T-cell (primary cell): ENCODE data around the gene PGP. TPM values are rescaled to one million over a fixed set of nuclear protein-coding genes. Genes with fewer than 3 reads are reported as not detected.

Experiments used
- ATAC-seq, 4 experiments: fragments of 200-7000 bp in 3 of 4; fragments of 150-1000 bp in 1 of 4; cut with Tn5 transposase; replicated peaks in 1 of 4; 1 replicate in 3 of 4; 2 replicates in 1 of 4; pipeline ENCODE4 v1.10.0; 2021; ENCODE audit warnings: moderate library complexity in 3 of 4, mild to moderate bottlenecking in 2 of 4, moderate number of reproducible peaks in 1 of 4
- CTCF ChIA-PET, 2 donors: fragments of 300-600 bp; sonication (Branson Sonifier 250); formaldehyde crosslinking; loops; one replicate each; lab custom pipeline; 2022; ENCODE audit warnings: antibody characterized with exemption in 2 of 2; lab: Charles Lee
- POLR2A ChIA-PET, 2 donors: fragments of 300-600 bp; sonication (Branson Sonifier 250); formaldehyde crosslinking; loops; one replicate each; lab custom pipeline; 2022; ENCODE audit warnings: antibody characterized with exemption in 2 of 2; lab: Charles Lee
- DNase-seq, 35 experiments: peaks; one replicate each; pipeline versions ENCODE4 v3.0.0 to v3.0.0-alpha.2; 2013 to 2023
- H3K27ac ChIP-seq: one replicate; pipeline ENCODE4 v1.5.1; 2013; ENCODE audit warnings: low read length
- H3K27me3 ChIP-seq, 2 experiments: replicated peaks in 1 of 2; 1 replicate in 1 of 2; 2 replicates in 1 of 2; pipeline versions ENCODE4 v1.6.1 to v1.7.0; 2013; ENCODE audit warnings: low read length in 1 of 2, mixed read lengths in 1 of 2; ENCODE audit not compliant: control insufficient read depth in 2 of 2, insufficient read depth in 2 of 2; ENCODE audit errors: extremely low read depth in 1 of 2
- H3K36me3 ChIP-seq, 2 donors: 1 replicate in 1 of 2; 2 replicates in 1 of 2; pipeline versions ENCODE4 v1.6.1 to v1.7.0; 2013; ENCODE audit warnings: low read length in 1 of 2; ENCODE audit not compliant: control insufficient read depth in 2 of 2, insufficient read depth in 1 of 2; ENCODE audit errors: extremely low read depth in 1 of 2
- H3K4me1 ChIP-seq, 2 experiments: 1 replicate in 1 of 2; 2 replicates in 1 of 2; pipeline versions ENCODE4 v1.6.1 to v1.7.0; 2013; ENCODE audit warnings: low read length in 2 of 2, mixed read lengths in 1 of 2; ENCODE audit not compliant: insufficient read depth in 2 of 2, control insufficient read depth in 1 of 2; ENCODE audit errors: extremely low read depth in 1 of 2
- H3K4me3 ChIP-seq, 2 donors: 1 replicate in 1 of 2; 2 replicates in 1 of 2; pipeline versions ENCODE4 v1.5.1 to v1.7.0; 2013; ENCODE audit warnings: mild to moderate bottlenecking in 2 of 2, low read length in 1 of 2, moderate library complexity in 1 of 2; ENCODE audit not compliant: control insufficient read depth in 1 of 2; ENCODE audit errors: extremely low read depth in 1 of 2
- H3K9me3 ChIP-seq: 2 replicates; pipeline ENCODE4 v1.7.0; 2013
- H3K27ac Mint-ChIP-seq, 2 donors: one replicate each; pipeline ENCODE4 v1.8.0; 2020 to 2021; ENCODE audit warnings: mild to moderate bottlenecking in 2 of 2, mixed read lengths in 2 of 2
- H3K27me3 Mint-ChIP-seq, 2 donors: one replicate each; pipeline ENCODE4 v1.8.0; 2021 to 2022; ENCODE audit warnings: mixed read lengths in 2 of 2
- H3K36me3 Mint-ChIP-seq: one replicate; pipeline ENCODE4 v1.8.0; 2021; ENCODE audit warnings: mixed read lengths
- H3K4me1 Mint-ChIP-seq, 3 donors: one replicate each; pipeline ENCODE4 v1.8.0; 2020 to 2022; ENCODE audit warnings: mixed read lengths in 3 of 3, mild to moderate bottlenecking in 1 of 3
- H3K4me3 Mint-ChIP-seq, 3 donors: one replicate each; pipeline ENCODE4 v1.8.0; 2020 to 2022; ENCODE audit warnings: mild to moderate bottlenecking in 3 of 3, mixed read lengths in 3 of 3, moderate library complexity in 3 of 3
- H3K9me3 Mint-ChIP-seq, 3 donors: one replicate each; pipeline ENCODE4 v1.8.0; 2020 to 2022; ENCODE audit warnings: mixed read lengths in 3 of 3
- WGBS: methylation state at CpG from one replicate; pipeline ENCODE4 v1.1.5; 2013; ENCODE audit warnings: missing lambda C conversion rate; ENCODE audit not compliant: insufficient coverage; 5-methylcytosine and 5-hydroxymethylcytosine counted together
- total RNA-seq, 35 experiments: library from RNA in 6 of 35; stranded (reverse) in 6 of 35; fragments of 120-200 nt in 1 of 35; gene quantifications; one replicate each; pipeline versions ENCODE4 v1.2.1 to v1.2.4 and lab custom pipeline; 2013 to 2026

The PGP gene
- total RNA-seq, 5 donors from 2014 or later (not counting 1 experiment from before 2014, with no cell fraction given): 12.7 to 23.1 (median 20.4) TPM

DNA sequence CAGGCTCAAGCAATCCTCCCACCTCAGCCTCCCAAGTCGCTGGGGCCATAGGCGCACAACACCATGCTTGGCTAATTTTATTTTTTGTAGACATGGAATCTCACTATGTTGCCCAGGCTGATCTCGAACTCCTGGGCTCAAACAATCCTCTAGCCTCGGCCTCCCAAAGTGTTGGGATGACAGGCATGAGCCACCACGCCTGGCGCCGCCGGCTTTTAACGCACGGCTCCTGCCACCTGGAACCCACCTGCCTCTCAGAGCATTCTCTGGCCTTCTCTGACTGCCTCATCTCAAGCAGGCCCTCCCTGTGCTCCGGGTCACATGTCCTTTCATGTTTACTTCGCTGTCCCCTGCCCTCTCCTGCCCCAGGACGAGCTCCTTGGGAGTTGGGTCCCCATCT lies 28.6 kb downstream of the PGP start:
- 93% methylated on average over 8 of the region's 13 CpGs for WGBS
- Histone ChIP-seq H3K27ac (no peak overlapping the region), H3K27me3 (peaks cover 0 to 4% of the 10 kb centered on the region in 2 experiments), H3K4me3 (no peak overlapping the region), H3K9me3 (no peaks in the 10 kb centered on the region), H3K4me1 (peaks cover 0 to 3% of the 10 kb centered on the region in 2 experiments), H3K36me3 (no peaks in the 10 kb centered on the region)
- H3K27ac Mint-ChIP-seq: no peak overlapping the region
- no peaks in the 10 kb centered on the region for H3K36me3 Mint-ChIP-seq
- no peaks in the 10 kb centered on the region for H3K9me3 Mint-ChIP-seq
- no peak for ATAC-seq
- H3K27me3 Mint-ChIP-seq: no peaks in the 10 kb centered on the region
- ChIA-PET CTCF (no interaction called here), POLR2A (no interaction called here)
- no peak for DNase-seq
- no peak overlapping the region for H3K4me3 Mint-ChIP-seq
- H3K4me1 Mint-ChIP-seq: peaks cover 0 to 1% (median 0%) of the 10 kb centered on the region in 3 donors

DNA sequence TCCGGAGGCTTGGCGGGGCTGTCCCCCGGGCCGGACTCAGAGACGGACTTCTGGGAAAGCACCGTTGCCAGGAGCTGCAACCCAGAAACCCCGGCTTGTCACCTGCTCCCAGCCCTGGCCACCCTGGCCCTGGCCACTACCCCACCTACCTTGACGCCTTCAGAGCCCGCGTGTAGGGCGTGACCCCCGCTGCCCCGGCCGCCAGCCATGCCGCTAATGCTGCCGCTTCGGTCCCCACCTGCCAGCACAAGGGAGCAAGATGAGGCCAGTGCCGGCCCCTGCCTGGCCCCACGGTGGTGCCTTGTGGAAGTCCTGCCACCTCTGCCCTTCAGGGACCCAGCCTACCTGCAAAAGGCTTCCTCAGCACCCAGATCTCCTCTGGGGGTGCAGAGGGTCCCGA lies 29.7 kb downstream of the PGP start:
- H3K9me3 Mint-ChIP-seq: no peaks in the 10 kb centered on the region
- CTCF ChIA-PET: no interaction called here
- no peak for ATAC-seq
- no peaks in the 10 kb centered on the region for H3K9me3 ChIP-seq
- H3K36me3 Mint-ChIP-seq: no peaks in the 10 kb centered on the region
- no peak overlapping the region for H3K4me3 ChIP-seq
- no peak for DNase-seq
- no peak overlapping the region for H3K4me3 Mint-ChIP-seq
- 89% methylated on average over 20 of the region's 20 CpGs for WGBS
- H3K4me1 ChIP-seq: peaks cover 0 to 3% of the 10 kb centered on the region in 2 experiments
- H3K27ac ChIP-seq: no peak overlapping the region
- POLR2A ChIA-PET: no interaction called here
- H3K4me1 Mint-ChIP-seq: peaks cover 0 to 1% (median 0%) of the 10 kb centered on the region in 3 donors
- H3K36me3 ChIP-seq: no peaks in the 10 kb centered on the region
- H3K27me3 Mint-ChIP-seq: no peaks in the 10 kb centered on the region
- peaks cover 0 to 4% of the 10 kb centered on the region in 2 experiments for H3K27me3 ChIP-seq
- no peak overlapping the region for H3K27ac Mint-ChIP-seq

- Histone ChIP-seq H3K4me1 (peaks cover 0 to 4% of the 10 kb centered on the region in 2 experiments), H3K27me3 (peaks cover 0 to 4% of the 10 kb centered on the region in 2 experiments), H3K36me3 (no peaks in the 10 kb centered on the region), H3K4me3 (no peak overlapping the region), H3K27ac (no peak overlapping the region), H3K9me3 (no peaks in the 10 kb centered on the region)
- ATAC-seq (no peak), DNase-seq (no peak)
- H3K36me3 Mint-ChIP-seq: no peaks in the 10 kb centered on the region
- no peak overlapping the region for H3K27ac Mint-ChIP-seq
- 91% methylated on average over 18 of the region's 19 CpGs for WGBS
- H3K27me3 Mint-ChIP-seq: no peaks in the 10 kb centered on the region
- CTCF ChIA-PET: no interaction called here
- peaks cover 0 to 1% (median 0%) of the 10 kb centered on the region in 3 donors for H3K4me1 Mint-ChIP-seq
- no peak overlapping the region for H3K4me3 Mint-ChIP-seq
- no peaks in the 10 kb centered on the region for H3K9me3 Mint-ChIP-seq
- POLR2A ChIA-PET: no interaction called here
These were observed 30.3 kb downstream of the PGP start for GRCh38 chr16:2184346-2184745.

GRCh38 chr16:2183671-2184070 lies 31.0 kb downstream of the PGP start:
- ChIA-PET CTCF (no interaction called here), POLR2A (no interaction called here)
- Mint-ChIP-seq H3K36me3 (no peaks in the 10 kb centered on the region), H3K4me3 (no peak overlapping the region), H3K27me3 (no peaks in the 10 kb centered on the region), H3K4me1 (peaks cover 0 to 1% (median 0%) of the 10 kb centered on the region in 3 donors), H3K9me3 (no peaks in the 10 kb centered on the region), H3K27ac (no peak overlapping the region)
- no peaks in the 10 kb centered on the region for H3K36me3 ChIP-seq
- no peak overlapping the region for H3K4me3 ChIP-seq
- no peaks in the 10 kb centered on the region for H3K9me3 ChIP-seq
- peaks cover 0 to 1% of the 10 kb centered on the region in 2 experiments for H3K27me3 ChIP-seq
- ATAC-seq (no peak), DNase-seq (no peak)
- peaks cover 0 to 6% of the 10 kb centered on the region in 2 experiments for H3K4me1 ChIP-seq
- H3K27ac ChIP-seq: no peak overlapping the region
- WGBS: 94% methylated on average over 30 of the region's 30 CpGs

DNA sequence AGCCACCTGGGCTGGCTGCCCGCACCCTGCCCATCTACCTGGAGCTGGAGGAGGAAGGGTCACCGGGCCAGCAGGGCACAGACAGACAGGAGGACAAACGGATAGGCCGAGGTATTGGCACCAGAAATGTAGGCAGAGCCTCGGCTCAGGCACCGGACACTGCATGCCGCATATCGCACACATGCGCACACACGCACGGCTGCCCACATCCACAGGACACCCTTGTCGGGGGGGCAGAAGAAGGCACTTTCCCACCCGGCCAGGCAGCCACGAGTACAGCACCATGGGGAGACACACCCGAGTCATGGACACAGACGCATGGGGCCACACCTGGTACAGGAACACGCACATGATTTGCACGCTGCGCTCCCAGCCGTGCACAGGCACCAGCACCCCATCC lies 32.7 kb downstream of the PGP start:
- Histone ChIP-seq H3K27ac (no peak overlapping the region), H3K4me3 (no peak overlapping the region), H3K9me3 (no peaks in the 10 kb centered on the region), H3K36me3 (no peaks in the 10 kb centered on the region), H3K4me1 (peaks cover 0 to 6% of the 10 kb centered on the region in 2 experiments), H3K27me3 (no peaks in the 10 kb centered on the region)
- H3K36me3 Mint-ChIP-seq: no peaks in the 10 kb centered on the region
- no peaks in the 10 kb centered on the region for H3K9me3 Mint-ChIP-seq
- ChIA-PET CTCF (no interaction called here), POLR2A (no interaction called here)
- no peak overlapping the region for H3K27ac Mint-ChIP-seq
- WGBS: 78% methylated on average over 20 of the region's 20 CpGs
- no peaks in the 10 kb centered on the region for H3K27me3 Mint-ChIP-seq
- H3K4me1 Mint-ChIP-seq: peaks cover 0 to 1% (median 0%) of the 10 kb centered on the region in 3 donors
- no peak overlapping the region for H3K4me3 Mint-ChIP-seq
- ATAC-seq (no peak), DNase-seq (no peak)

DNA sequence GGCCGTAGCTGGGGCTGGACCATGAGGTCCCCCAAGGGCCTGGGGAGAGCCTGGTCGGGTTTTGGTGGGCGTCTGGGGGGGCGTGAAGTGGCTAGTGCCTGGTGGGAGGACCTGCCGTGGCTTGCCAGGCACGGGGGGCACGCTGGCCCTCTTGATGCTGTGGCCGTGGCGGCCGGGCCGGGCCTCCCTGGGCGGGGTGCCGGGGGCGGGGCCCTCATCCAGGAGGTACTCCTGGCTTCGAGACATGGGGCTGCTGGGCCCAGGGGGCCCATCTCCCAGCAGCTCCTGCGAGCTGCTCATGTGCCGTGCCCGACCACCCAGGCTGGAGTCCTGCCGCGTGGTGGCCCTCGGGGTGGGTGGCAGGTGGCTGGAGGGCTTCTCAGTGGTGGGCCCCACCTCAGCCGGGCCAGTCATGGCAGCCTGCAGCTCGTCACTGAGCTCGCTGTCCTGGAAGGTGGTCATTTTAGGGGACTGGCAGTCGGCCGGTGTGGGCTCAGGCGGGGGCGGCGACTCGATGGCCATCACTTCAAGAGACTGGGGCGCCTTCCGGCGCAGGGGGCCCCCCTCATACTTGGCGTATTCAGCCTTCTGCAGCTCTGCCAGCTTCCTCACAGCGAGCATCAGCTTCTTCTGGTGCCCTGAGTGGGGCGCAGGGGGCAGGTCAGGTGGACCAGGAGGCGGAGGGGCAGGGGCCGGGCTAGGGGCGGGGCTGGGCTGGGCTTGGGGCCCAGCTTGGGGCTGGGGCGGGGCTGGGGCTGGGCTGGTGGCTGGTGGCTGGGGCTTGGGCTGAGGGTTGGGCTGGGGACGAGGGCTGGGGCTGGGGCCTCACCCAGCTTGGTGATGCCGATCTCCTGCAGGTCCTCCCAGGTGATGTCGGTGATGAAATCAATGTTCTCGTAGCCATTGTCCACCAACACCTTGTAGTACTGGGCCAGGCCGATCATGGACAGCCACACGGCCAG lies 33.4 kb downstream of the PGP start:
- no peak for DNase-seq
- Histone ChIP-seq H3K27me3 (no peaks in the 10 kb centered on the region), H3K9me3 (no peaks in the 10 kb centered on the region), H3K4me3 (no peak overlapping the region), H3K4me1 (peaks cover 0 to 6% of the 10 kb centered on the region in 2 experiments), H3K27ac (no peak overlapping the region), H3K36me3 (no peaks in the 10 kb centered on the region)
- WGBS: 88% methylated on average over 43 of the region's 46 CpGs
- peaks cover under 1% of the 10 kb centered on the region for H3K36me3 Mint-ChIP-seq
- H3K27me3 Mint-ChIP-seq: no peaks in the 10 kb centered on the region
- ATAC-seq: no peak
- no peak overlapping the region for H3K4me3 Mint-ChIP-seq
- ChIA-PET CTCF (no interaction called here), POLR2A (interaction anchor here in 1 of 2 donors (0.6 kb wide), 1 partner anchor 124 kb away, joined by 3 read pairs; no protein-coding TSS in a partner anchor)
- H3K9me3 Mint-ChIP-seq: no peaks in the 10 kb centered on the region
- no peak overlapping the region for H3K27ac Mint-ChIP-seq
- peaks cover 0 to 1% (median 0%) of the 10 kb centered on the region in 3 donors for H3K4me1 Mint-ChIP-seq
